Subcutaneous adipose tissue (tissue), 4 donors: ENCODE data around the gene DNAH10. TPM values are rescaled to one million over a fixed set of nuclear protein-coding genes. Genes with fewer than 3 reads are reported as not detected.

ENCODE experiments used
- total RNA-seq, 4 donors: library from RNA; depleted of rRNA; stranded (reverse); fragments of >200 nt; gene quantifications; one replicate each; pipeline ENCODE4 v1.1.0, GENCODE V29; 2016
- TF ChIP-seq, protein P1 (sequence below): fragments of 450-650 bp; IDR thresholded peaks from one replicate; pipeline ENCODE4 v1.5.1; 2016; ENCODE audit warnings: low read depth, mild to moderate bottlenecking, control low read depth, antibody characterized with exemption, moderate library complexity

DNAH10 gene
- total RNA-seq, 4 donors from 2014 or later = under 0.01 to 0.19 (median 0.08) TPM

DNA sequence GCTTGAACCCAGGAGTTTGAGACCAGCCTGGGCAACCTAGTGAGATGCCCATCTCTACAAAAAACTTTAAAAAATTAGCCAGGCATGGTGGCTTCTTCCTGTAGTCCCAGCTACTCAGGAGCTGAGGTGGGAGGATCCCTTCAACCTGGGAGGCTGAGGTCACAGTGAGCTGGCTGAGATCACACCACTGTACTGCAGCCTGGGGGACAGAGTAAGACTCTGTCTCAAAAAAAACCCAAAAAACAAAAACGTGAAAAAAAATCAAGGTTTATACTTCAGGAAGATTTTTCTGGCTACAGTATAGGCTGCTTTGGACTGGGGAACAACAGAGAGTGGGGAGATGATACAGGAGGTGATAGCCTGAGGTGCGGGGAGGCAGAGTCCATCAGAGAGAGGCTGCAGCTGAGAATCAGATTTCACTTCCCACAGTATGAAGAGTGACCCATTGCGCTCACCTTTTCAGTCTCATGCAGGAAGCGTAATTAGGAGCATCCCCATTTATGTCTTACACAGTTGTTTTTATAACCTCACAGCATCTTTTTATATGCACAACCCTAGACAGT lies 28.9 kb downstream of the DNAH10 start:
- TF ChIP-seq, protein P1, sequence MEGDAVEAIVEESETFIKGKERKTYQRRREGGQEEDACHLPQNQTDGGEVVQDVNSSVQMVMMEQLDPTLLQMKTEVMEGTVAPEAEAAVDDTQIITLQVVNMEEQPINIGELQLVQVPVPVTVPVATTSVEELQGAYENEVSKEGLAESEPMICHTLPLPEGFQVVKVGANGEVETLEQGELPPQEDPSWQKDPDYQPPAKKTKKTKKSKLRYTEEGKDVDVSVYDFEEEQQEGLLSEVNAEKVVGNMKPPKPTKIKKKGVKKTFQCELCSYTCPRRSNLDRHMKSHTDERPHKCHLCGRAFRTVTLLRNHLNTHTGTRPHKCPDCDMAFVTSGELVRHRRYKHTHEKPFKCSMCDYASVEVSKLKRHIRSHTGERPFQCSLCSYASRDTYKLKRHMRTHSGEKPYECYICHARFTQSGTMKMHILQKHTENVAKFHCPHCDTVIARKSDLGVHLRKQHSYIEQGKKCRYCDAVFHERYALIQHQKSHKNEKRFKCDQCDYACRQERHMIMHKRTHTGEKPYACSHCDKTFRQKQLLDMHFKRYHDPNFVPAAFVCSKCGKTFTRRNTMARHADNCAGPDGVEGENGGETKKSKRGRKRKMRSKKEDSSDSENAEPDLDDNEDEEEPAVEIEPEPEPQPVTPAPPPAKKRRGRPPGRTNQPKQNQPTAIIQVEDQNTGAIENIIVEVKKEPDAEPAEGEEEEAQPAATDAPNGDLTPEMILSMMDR = no peak

GRCh38 chr12:123794027-123794426 lies 31.9 kb downstream of the DNAH10 start:
- TF ChIP-seq, protein P1 = no peak

GRCh38 chr12:123798518-123798917 lies 36.4 kb downstream of the DNAH10 start:
- TF ChIP-seq, protein P1 = no peak

- TF ChIP-seq, protein P1 = no peak
Observed at GRCh38 chr12:123799227-123799626, 37.1 kb downstream of the DNAH10 start.

GRCh38 chr12:123801573-123802178 lies 39.6 kb downstream of the DNAH10 start:
- TF ChIP-seq, protein P1 = no peak

DNA sequence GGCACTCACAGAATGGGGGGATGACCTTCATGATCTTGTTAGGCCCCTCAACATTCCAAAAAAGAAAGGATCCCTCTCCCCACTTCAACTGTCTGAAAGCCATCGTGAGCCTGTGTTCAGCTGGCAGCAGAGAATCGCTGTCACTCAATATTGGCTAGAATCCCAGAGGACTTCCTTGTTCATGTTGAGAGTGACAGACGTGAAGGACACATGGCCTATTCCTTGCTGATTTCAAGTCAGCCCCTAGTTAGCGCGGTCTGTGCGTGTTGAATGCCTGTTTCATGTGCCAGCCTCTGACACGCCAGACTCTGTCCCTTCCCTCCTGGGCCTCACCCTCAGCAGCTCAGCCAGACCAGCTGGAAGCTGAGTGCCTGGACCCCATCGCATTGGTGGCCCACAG lies 43.1 kb downstream of the DNAH10 start:
- TF ChIP-seq, protein P1 = no peak

DNA sequence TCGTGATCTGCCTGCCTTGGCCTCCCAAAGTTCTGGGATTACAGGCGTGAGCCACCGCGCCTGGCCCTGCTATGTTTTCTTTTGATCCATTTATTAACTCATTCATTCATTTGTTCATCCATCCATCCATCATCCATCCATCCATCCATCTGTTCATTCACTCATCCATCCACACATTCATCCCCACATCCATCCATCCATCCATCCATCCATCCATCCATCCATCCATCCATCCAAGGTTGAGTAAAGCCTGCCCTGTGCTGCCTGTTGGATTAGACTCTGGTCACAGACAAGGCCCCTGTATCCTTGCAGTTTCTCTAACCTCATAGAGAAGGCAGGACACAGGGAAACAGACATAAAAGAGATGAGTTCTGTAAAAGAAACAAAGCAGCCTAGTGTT lies 44.9 kb downstream of the DNAH10 start:
- TF ChIP-seq, protein P1 = no peak
